Right lobe of liver (tissue), 6 donors: ENCODE results near the gene TGM2. TPM values are rescaled to one million over a fixed set of nuclear protein-coding genes. Genes with fewer than 3 reads are reported as not detected.
"Not testable (repeated sequence)": the region's sequence is repeated elsewhere in the genome, so short reads cannot be mapped to it uniquely, and the experiment has no call there.

Experiments used
- ATAC-seq, 4 donors: fragments of 200-7000 bp; cut with Tn5 transposase; one replicate each; pipeline ENCODE4 v1.9.1; 2020; ENCODE audit warnings: mild to moderate bottlenecking in 4 of 4, moderate library complexity in 4 of 4
- DNase-seq, 3 donors: peaks; one replicate each; pipeline ENCODE4 v3.0.0-alpha.2; 2020
- H3K27ac ChIP-seq, 3 donors: fragments of 200-600 bp; one replicate each; pipeline ENCODE4 v1.8.0; 2022
- H3K27me3 ChIP-seq, 2 donors: fragments of 200-600 bp; one replicate each; pipeline ENCODE4 v1.8.0; 2022
- H3K36me3 ChIP-seq, 4 donors: fragments of 200-600 bp; sonication (generic) in 1 of 4; one replicate each; pipeline versions ENCODE4 v1.5.1 to v1.8.0; 2017 to 2022; ENCODE audit warnings: control low read depth in 1 of 4
- H3K4me1 ChIP-seq, 4 donors: fragments of 200-600 bp; sonication (generic) in 1 of 4; one replicate each; pipeline versions ENCODE4 v1.5.1 to v1.8.0; 2017 to 2022; ENCODE audit warnings: control low read depth in 1 of 4
- H3K4me3 ChIP-seq, 3 donors: fragments of 200-600 bp; one replicate each; pipeline ENCODE4 v1.8.0; 2022
- H3K9me3 ChIP-seq, 4 donors: fragments of 200-600 bp; sonication (generic) in 1 of 4; one replicate each; pipeline versions ENCODE4 v1.5.1 to v1.8.0; 2017 to 2022; ENCODE audit warnings: control low read depth in 1 of 4
- CTCF ChIP-seq, 4 donors: fragments of 200-600 bp in 3 of 4; fragments of 450-650 bp in 1 of 4; IDR thresholded peaks; one replicate each; pipeline versions ENCODE4 v1.5.1 to v1.8.0; 2016 to 2022; ENCODE audit warnings: antibody characterized with exemption in 4 of 4, mild to moderate bottlenecking in 2 of 4
- POLR2A ChIP-seq: fragments of 450-650 bp; IDR thresholded peaks from one replicate; pipeline ENCODE4 v1.6.1; 2017; ENCODE audit warnings: antibody characterized with exemption, mild to moderate bottlenecking
- WGBS: methylation state at CpG from one replicate; pipeline ENCODE4 v1.1.6; 2018; ENCODE audit warnings: low coverage, low lambda C conversion rate; ENCODE audit not compliant: insufficient coverage; ENCODE audit errors: missing lambda C conversion rate; 5-methylcytosine and 5-hydroxymethylcytosine counted together
- intact Hi-C, 2 donors: fragments of 100-400 bp; cut with DNase I; formaldehyde crosslinking; loops; one replicate each; pipeline versions ENCODE4 v1.11.2 to v1.14.1; 2022
- total RNA-seq, 6 experiments: library from RNA; depleted of rRNA in 2 of 6; stranded (reverse); fragments of >200 nt in 2 of 6; fragmentation: NEBNext Ultra II Directional in 3 of 6; extraction: Animal tissue kit (Norgen Biotek cat#: 25700) in 3 of 6; gene quantifications; one replicate each; pipeline versions ENCODE4 v1.1.0 to v1.2.4, GENCODE V29; 2016 to 2023
- donor health status: DM: no; HTN: yes; CAD: no.
- donor health status: DM: no; HTN: no; CAD: no.
- donor health status: DM: no; HTN: no; CAD: no.
- donor health status: DM: no; HTN: yes; CAD: no.
- donor health status: DM: no; HTN: yes; CAD: no.

Gene TGM2
- total RNA-seq, 6 experiments from 2014 or later, result 135 to 940 (median 474) TPM

GRCh38 chr20:38110525-38111178, 54.4 kb downstream of the TGM2 start:
- WGBS, result 80% methylated on average over 1 of the region's 8 CpGs
- ATAC-seq, result no peak

GRCh38 chr20:38109591-38110524, 55.2 kb downstream of the TGM2 start:
- H3K27ac ChIP-seq, result no peak overlapping the region
- no peaks in the 10 kb centered on the region for H3K36me3 ChIP-seq
- ATAC-seq (peak in 3 of 4 donors; percentile 51 to 75 (median 60)), DNase-seq (no peak)
- intact Hi-C loops, result no loop called here
- no peaks in the 10 kb centered on the region for H3K27me3 ChIP-seq
- no peak overlapping the region for H3K4me3 ChIP-seq
- H3K4me1 ChIP-seq, result peaks cover 0 to 12% (median 0%) of the 10 kb centered on the region in 4 donors
- WGBS, result 64% methylated on average over 3 of the region's 8 CpGs
- H3K9me3 ChIP-seq, result no peaks in the 10 kb centered on the region
- TF ChIP-seq POLR2A (no peak), CTCF (IDR thresholded peaks at IDR 0.05) (no peak)

More at GRCh38 chr20:38110525-38111178, 54.4 kb downstream of the TGM2 start:
- intact Hi-C loops, result no loop called here
- DNase-seq, result no peak
- peaks cover 0 to 12% (median 0%) of the 10 kb centered on the region in 4 donors for H3K4me1 ChIP-seq
- H3K27ac ChIP-seq, result no peak overlapping the region
- H3K4me3 ChIP-seq, result no peak overlapping the region
- H3K36me3 ChIP-seq, result no peaks in the 10 kb centered on the region
- H3K27me3 ChIP-seq, result no peaks in the 10 kb centered on the region
- TF ChIP-seq POLR2A (no peak), CTCF (IDR thresholded peaks at IDR 0.05) (no peak)
- no peaks in the 10 kb centered on the region for H3K9me3 ChIP-seq

- intact Hi-C loops, result no loop called here
- no peaks in the 10 kb centered on the region for H3K9me3 ChIP-seq
- no peaks in the 10 kb centered on the region for H3K27me3 ChIP-seq
- ATAC-seq (peak in 1 of 4 donors; percentile 12), DNase-seq (no peak)
- WGBS, result 70% methylated on average over 2 of the region's 3 CpGs
- H3K4me1 ChIP-seq, result peaks cover 0 to 12% (median 0%) of the 10 kb centered on the region in 4 donors
- no peak overlapping the region for H3K4me3 ChIP-seq
- H3K27ac ChIP-seq, result no peak overlapping the region
- no peaks in the 10 kb centered on the region for H3K36me3 ChIP-seq
- TF ChIP-seq POLR2A, result no peak
- TF ChIP-seq CTCF (IDR thresholded peaks at IDR 0.05), result no peak
These were observed 56.0 kb downstream of the TGM2 start for GRCh38 chr20:38108986-38109541.

GRCh38 chr20:38108438-38108985, 56.6 kb downstream of the TGM2 start:
- 79% methylated on average over 4 of the region's 4 CpGs for WGBS
- TF ChIP-seq CTCF (IDR thresholded peaks at IDR 0.05) (no peak), POLR2A (no peak)
- peak in 3 of 4 donors; percentile 31 to 60 (median 31) for ATAC-seq
- intact Hi-C loops, result no loop called here
- Histone ChIP-seq H3K9me3 (no peaks in the 10 kb centered on the region), H3K4me1 (peaks cover 0 to 12% (median 0%) of the 10 kb centered on the region in 4 donors), H3K36me3 (no peaks in the 10 kb centered on the region), H3K4me3 (no peak overlapping the region), H3K27ac (no peak overlapping the region), H3K27me3 (no peaks in the 10 kb centered on the region)
- no peak for DNase-seq

GRCh38 chr20:38107916-38108315, 57.2 kb downstream of the TGM2 start:
- not testable (repeated sequence) for ATAC-seq, H3K27ac ChIP-seq, H3K36me3 ChIP-seq

GRCh38 chr20:38107386-38107785, 57.7 kb downstream of the TGM2 start:
- H3K9me3 ChIP-seq, H3K27me3 ChIP-seq, H3K36me3 ChIP-seq, intact Hi-C loops, H3K4me3 ChIP-seq, H3K27ac ChIP-seq, ATAC-seq, DNase-seq: not testable (repeated sequence)
- peaks cover 0 to 12% (median 0%) of the 10 kb centered on the region in 4 donors for H3K4me1 ChIP-seq
- WGBS, result no CpG with 5 or more reads among the region's 1 CpG

More at GRCh38 chr20:38107916-38108315, 57.2 kb downstream of the TGM2 start:
- 84% methylated on average over 6 of the region's 7 CpGs for WGBS
- intact Hi-C loops, H3K27me3 ChIP-seq, H3K4me3 ChIP-seq, H3K9me3 ChIP-seq, DNase-seq: not testable (repeated sequence)
- H3K4me1 ChIP-seq, result peaks cover 0 to 12% (median 0%) of the 10 kb centered on the region in 4 donors
